ENCODE data around the gene COL5A1.

COL5A1 gene

GRCh38 chr9:134641173-134641989 is at the start of gene COL5A1:
COL5A1 (plus strand) TSS chr9:134641803; CDS start chr9:134642188, 385 bp downstream.
- peak within 1 kb of the TSS; percentile 97 for H3K4me3 ChIP-seq (ENCODE audit: low read length)
- no peak; the same call in 1 of the 2 replicates for TF ChIP-seq CTCF (conservative IDR thresholded peaks at IDR 0.05; ENCODE audit: low read length)
- DNase-seq (ENCODE audit: low read depth), result peak; percentile 92

GRCh38 chr9:134592018-134592818 is 49.4 kb upstream of the COL5A1 start:
- TF ChIP-seq CTCF (conservative IDR thresholded peaks at IDR 0.05; ENCODE audit: low read length), result no peak; the same call in 1 of the 2 replicates
- H3K4me3 ChIP-seq (ENCODE audit: low read length), result peak overlapping the region; percentile 49
- DNase-seq (ENCODE audit: low read depth), result peak; percentile 99

GRCh38 chr9:134592819-134593200 is 48.8 kb upstream of the COL5A1 start:
- DNase-seq (ENCODE audit: low read depth), result no peak
- no peak for TF ChIP-seq CTCF (conservative IDR thresholded peaks at IDR 0.05; ENCODE audit: low read length)
- no peak overlapping the region for H3K4me3 ChIP-seq (ENCODE audit: low read length)

- TF ChIP-seq CTCF (conservative IDR thresholded peaks at IDR 0.05; ENCODE audit: low read length), result no peak
- no peak for DNase-seq (ENCODE audit: low read depth)
- no peak overlapping the region for H3K4me3 ChIP-seq (ENCODE audit: low read length)
These were observed 48.1 kb upstream of the COL5A1 start for GRCh38 chr9:134593286-134594077.

GRCh38 chr9:134594078-134594941 is 47.3 kb upstream of the COL5A1 start:
- DNase-seq (ENCODE audit: low read depth), result no peak
- no peak overlapping the region for H3K4me3 ChIP-seq (ENCODE audit: low read length)
- TF ChIP-seq CTCF (conservative IDR thresholded peaks at IDR 0.05; ENCODE audit: low read length), result no peak

GRCh38 chr9:134595014-134595413 is 46.6 kb upstream of the COL5A1 start:
- TF ChIP-seq CTCF (conservative IDR thresholded peaks at IDR 0.05; ENCODE audit: low read length), result no peak
- H3K4me3 ChIP-seq (ENCODE audit: low read length), result no peak overlapping the region
- DNase-seq (ENCODE audit: low read depth), result no peak
